Stimulated activated CD8-positive, alpha-beta memory T cell treated with anti-CD3 and anti-CD28 coated beads, Interleukin-15, amount 100 ng/mL, for 4 hours (primary cell): ENCODE measurements around the gene VPS35L.
A peak's percentile ranks its signal among the peaks of the same experiment; 100 is the strongest.

ENCODE experiments used
- DNase-seq, 2 donors: peaks; one replicate each; pipeline ENCODE4 v3.0.0-alpha.2; 2020; ENCODE audit warnings: low read depth in 2 of 2

Gene VPS35L

GRCh38 chr16:19694989-19695388, 139.5 kb downstream of the VPS35L start:
- no peak for DNase-seq

- peak in 1 of 2 donors; percentile 7 for DNase-seq
These were observed 140.8 kb downstream of the VPS35L start for GRCh38 chr16:19696328-19696727.

- DNase-seq, result no peak
These were observed 141.5 kb downstream of the VPS35L start for GRCh38 chr16:19696961-19697360.

GRCh38 chr16:19697756-19698318, 142.3 kb downstream of the VPS35L start:
- DNase-seq, result no peak

GRCh38 chr16:19698480-19699465, 143.3 kb downstream of the VPS35L start:
- no peak for DNase-seq

GRCh38 chr16:19699472-19699871, 144.0 kb downstream of the VPS35L start:
- no peak for DNase-seq

- DNase-seq, result no peak
These were observed 144.8 kb downstream of the VPS35L start for GRCh38 chr16:19700319-19700781.

GRCh38 chr16:19701091-19701490, 145.6 kb downstream of the VPS35L start:
- no peak for DNase-seq

- DNase-seq, result no peak
These were observed 147.8 kb downstream of the VPS35L start for GRCh38 chr16:19703172-19703889.

GRCh38 chr16:19704321-19705145, 149.0 kb downstream of the VPS35L start:
- no peak for DNase-seq

GRCh38 chr16:19705146-19705501, 149.6 kb downstream of the VPS35L start:
- no peak for DNase-seq

GRCh38 chr16:19705843-19706242, 150.3 kb downstream of the VPS35L start:
- no peak for DNase-seq

GRCh38 chr16:19706846-19707245, 151.3 kb downstream of the VPS35L start:
- DNase-seq, result no peak

GRCh38 chr16:19707569-19708295, 152.2 kb downstream of the VPS35L start:
- DNase-seq, result no peak

GRCh38 chr16:19708296-19709205, 153.0 kb downstream of the VPS35L start:
- no peak for DNase-seq

GRCh38 chr16:19709381-19710136, 154.1 kb downstream of the VPS35L start:
- DNase-seq, result no peak

- no peak for DNase-seq
These were observed 154.8 kb downstream of the VPS35L start for GRCh38 chr16:19710191-19710908.

GRCh38 chr16:19710991-19711545, 155.6 kb downstream of the VPS35L start:
- no peak for DNase-seq
